HUES64 (cell line): ENCODE data around the gene SEC31B. TPM values are rescaled to one million over a fixed set of nuclear protein-coding genes. Genes with fewer than 3 reads are reported as not detected.

ENCODE experiments used
- H3K27ac ChIP-seq: 2 replicates; pipeline ENCODE4 v1.7.0; 2013; ENCODE audit warnings: low read depth, low read length, inconsistent platforms
- H3K27me3 ChIP-seq: 2 replicates; pipeline ENCODE4 v1.6.1; 2013; ENCODE audit warnings: mild to moderate bottlenecking, low read length; ENCODE audit not compliant: insufficient read depth
- H3K36me3 ChIP-seq: 2 replicates; pipeline ENCODE4 v1.6.1; 2013; ENCODE audit warnings: mild to moderate bottlenecking, low read length; ENCODE audit not compliant: insufficient read depth
- H3K4me1 ChIP-seq: 2 replicates; pipeline ENCODE4 v1.6.1; 2013; ENCODE audit warnings: mild to moderate bottlenecking, low read length, moderate library complexity; ENCODE audit not compliant: insufficient read depth
- H3K4me3 ChIP-seq: 2 replicates; pipeline ENCODE4 v1.5.1; 2013; ENCODE audit warnings: mild to moderate bottlenecking, low read length, moderate library complexity
- H3K9ac ChIP-seq: 2 replicates; pipeline ENCODE4 v1.6.1; 2013; ENCODE audit warnings: mild to moderate bottlenecking, low read depth, low read length
- H3K9me3 ChIP-seq: 2 replicates; pipeline ENCODE4 v1.6.1; 2013; ENCODE audit warnings: low read depth, low read length; ENCODE audit not compliant: insufficient read depth
- WGBS: fragments of 150-250, 120-280 bp; methylation state at CpG from one replicate; pipeline ENCODE4 v1.1.7; 2013; ENCODE audit warnings: missing lambda C conversion rate; 5-methylcytosine and 5-hydroxymethylcytosine counted together
- polyA plus RNA-seq, 2 experiments: library from polyadenylated mRNA; stranded (reverse); fragments of 50-300 nt; gene quantifications; one replicate each; pipeline ENCODE4 v1.2.3, GENCODE V29; 2013

The SEC31B gene
- polyA plus RNA-seq (2013, experiment 1 of 2), result 1.7 TPM
- 2.7 TPM for polyA plus RNA-seq (2013, experiment 2 of 2)

- 2% methylated on average over 72 of the region's 72 CpGs for WGBS
- H3K27me3 ChIP-seq, result peaks cover 30% of the 10 kb centered on the region
- peak within 1 kb of the TSS; percentile 57 for H3K4me3 ChIP-seq
- no peak within 1 kb of the TSS for H3K27ac ChIP-seq
- no peaks in the 10 kb centered on the region for H3K9me3 ChIP-seq
- H3K9ac ChIP-seq, result peak within 1 kb of the TSS; percentile 21; the same call in 1 of the 2 replicates
- peaks cover 14% of the 10 kb centered on the region for H3K36me3 ChIP-seq
- peaks cover 8% of the 10 kb centered on the region; the same call in 1 of the 2 replicates for H3K4me1 ChIP-seq
Measured at GRCh38 chr10:100519311-100520051, at the start of gene SEC31B. Gene SEC31B (minus strand): TSS chr10:100519861. CDS start chr10:100516952, 2,909 bp downstream.

GRCh38 chr10:100568912-100569311 is 49.3 kb upstream of the SEC31B start:
- Histone ChIP-seq H3K4me1 (no peaks in the 10 kb centered on the region; the same call in 1 of the 2 replicates), H3K36me3 (no peaks in the 10 kb centered on the region), H3K9me3 (no peaks in the 10 kb centered on the region), H3K27ac (no peak overlapping the region), H3K27me3 (peaks cover 53% of the 10 kb centered on the region), H3K4me3 (no peak overlapping the region), H3K9ac (no peak overlapping the region)
- WGBS, result 88% methylated on average over 3 of the region's 3 CpGs

GRCh38 chr10:100567826-100568225 is 48.2 kb upstream of the SEC31B start:
- 64% methylated on average over 6 of the region's 6 CpGs for WGBS
- H3K4me3 ChIP-seq, result no peak overlapping the region
- no peak overlapping the region for H3K27ac ChIP-seq
- no peak overlapping the region for H3K9ac ChIP-seq
- H3K36me3 ChIP-seq, result no peaks in the 10 kb centered on the region
- peaks cover 59% of the 10 kb centered on the region for H3K27me3 ChIP-seq
- H3K9me3 ChIP-seq, result no peaks in the 10 kb centered on the region
- H3K4me1 ChIP-seq, result no peaks in the 10 kb centered on the region; the same call in 1 of the 2 replicates

- Histone ChIP-seq H3K9ac (no peak overlapping the region), H3K36me3 (no peaks in the 10 kb centered on the region), H3K27me3 (peaks cover 64% of the 10 kb centered on the region), H3K9me3 (no peaks in the 10 kb centered on the region), H3K27ac (no peak overlapping the region), H3K4me1 (no peaks in the 10 kb centered on the region; the same call in 1 of the 2 replicates), H3K4me3 (no peak overlapping the region)
- WGBS, result 69% methylated on average over 11 of the region's 11 CpGs
Measured at GRCh38 chr10:100567249-100567648, 47.6 kb upstream of the SEC31B start.

- Histone ChIP-seq H3K36me3 (no peaks in the 10 kb centered on the region), H3K4me1 (no peaks in the 10 kb centered on the region; the same call in 1 of the 2 replicates), H3K4me3 (no peak overlapping the region), H3K27me3 (peaks cover 71% of the 10 kb centered on the region), H3K9me3 (no peaks in the 10 kb centered on the region), H3K9ac (no peak overlapping the region), H3K27ac (no peak overlapping the region)
- whole genome bisulfite sequencing, result 68% methylated on average over 3 of the region's 3 CpGs
Measured at GRCh38 chr10:100566561-100566960, 46.9 kb upstream of the SEC31B start.

GRCh38 chr10:100565206-100565985 is 45.7 kb upstream of the SEC31B start:
- Histone ChIP-seq H3K9me3 (no peaks in the 10 kb centered on the region), H3K4me3 (no peak overlapping the region), H3K4me1 (no peaks in the 10 kb centered on the region; the same call in 1 of the 2 replicates), H3K36me3 (no peaks in the 10 kb centered on the region), H3K27ac (no peak overlapping the region), H3K9ac (no peak overlapping the region), H3K27me3 (peaks cover 73% of the 10 kb centered on the region)
- 87% methylated on average over 9 of the region's 9 CpGs for WGBS

GRCh38 chr10:100562008-100562672 is 42.5 kb upstream of the SEC31B start:
- no peaks in the 10 kb centered on the region for H3K4me1 ChIP-seq
- 45% methylated on average over 62 of the region's 62 CpGs for WGBS
- H3K4me3 ChIP-seq, result no peak overlapping the region
- peaks cover 6% of the 10 kb centered on the region; the same call in 1 of the 2 replicates for H3K36me3 ChIP-seq
- H3K9ac ChIP-seq, result no peak overlapping the region
- no peak overlapping the region for H3K27ac ChIP-seq
- no peaks in the 10 kb centered on the region for H3K9me3 ChIP-seq
- peaks cover 48% of the 10 kb centered on the region for H3K27me3 ChIP-seq

- peaks cover 37% of the 10 kb centered on the region for H3K27me3 ChIP-seq
- H3K9me3 ChIP-seq, result no peaks in the 10 kb centered on the region
- H3K4me3 ChIP-seq, result no peak overlapping the region
- peaks cover 12% of the 10 kb centered on the region for H3K36me3 ChIP-seq
- no peak overlapping the region for H3K9ac ChIP-seq
- no peaks in the 10 kb centered on the region for H3K4me1 ChIP-seq
- no peak overlapping the region for H3K27ac ChIP-seq
- 79% methylated on average over 2 of the region's 2 CpGs for WGBS
Measured at GRCh38 chr10:100561005-100561404, 41.3 kb upstream of the SEC31B start.

GRCh38 chr10:100560248-100560647 is 40.6 kb upstream of the SEC31B start:
- Histone ChIP-seq H3K9me3 (no peaks in the 10 kb centered on the region), H3K4me3 (no peak overlapping the region), H3K9ac (no peak overlapping the region), H3K36me3 (peaks cover 15% of the 10 kb centered on the region), H3K27me3 (peaks cover 29% of the 10 kb centered on the region), H3K4me1 (no peaks in the 10 kb centered on the region), H3K27ac (no peak overlapping the region)
- WGBS, result 50% methylated on average over 1 of the region's 1 CpG

GRCh38 chr10:100554902-100555301 is 35.2 kb upstream of the SEC31B start:
- H3K4me1 ChIP-seq, result no peaks in the 10 kb centered on the region
- peaks cover 48% of the 10 kb centered on the region for H3K36me3 ChIP-seq
- H3K4me3 ChIP-seq, result no peak overlapping the region
- no peak overlapping the region for H3K27ac ChIP-seq
- H3K27me3 ChIP-seq, result no peaks in the 10 kb centered on the region
- no peaks in the 10 kb centered on the region for H3K9me3 ChIP-seq
- H3K9ac ChIP-seq, result no peak overlapping the region
- 92% methylated on average over 2 of the region's 2 CpGs for WGBS

GRCh38 chr10:100553929-100554328 is 34.3 kb upstream of the SEC31B start:
- Histone ChIP-seq H3K36me3 (peaks cover 58% of the 10 kb centered on the region), H3K27me3 (no peaks in the 10 kb centered on the region), H3K4me3 (no peak overlapping the region), H3K9ac (no peak overlapping the region), H3K27ac (no peak overlapping the region), H3K9me3 (no peaks in the 10 kb centered on the region), H3K4me1 (no peaks in the 10 kb centered on the region)
- WGBS, result 90% methylated on average over 3 of the region's 3 CpGs
